Measurements from ENCODE around the gene LHX6. TPM values are rescaled to one million over a fixed set of nuclear protein-coding genes. Genes with fewer than 3 reads are reported as not detected.

The LHX6 gene
- total and polyA plus RNA-seq, 2 of the 13 experiments (the other 11 are each of a cell fraction or from before 2014, with no cell fraction given): 1.1 to 1.3 TPM

GRCh38 chr9:122186301-122186700, 42.5 kb downstream of the LHX6 start (continued):
- TF ChIP-seq HNF4G (IDR thresholded peaks at IDR 0.05; ENCODE audit: borderline replicate concordance, low read depth, low read length): peak; percentile 62; the same call in 1 of the 2 replicates
- no peak; the same call in 1 of the 2 replicates for TF ChIP-seq HNF4G (CRISPR knock-in tag; IDR thresholded peaks at IDR 0.05; ENCODE audit: borderline replicate concordance, low read depth)
- peak; percentile 27; the same call in 1 of the 2 replicates for TF ChIP-seq RARA (CRISPR knock-in tag; IDR thresholded peaks at IDR 0.05)
- no peak for TF ChIP-seq ZKSCAN8 (CRISPR knock-in tag; IDR thresholded peaks at IDR 0.05; ENCODE audit: borderline replicate concordance)
- TF ChIP-seq ZNF788 (CRISPR knock-in tag; IDR thresholded peaks at IDR 0.05; ENCODE audit: borderline replicate concordance): 0 out of 2 replicates have a peak, but pooled peaks have one; percentile 55
- TF ChIP-seq, protein P1, sequence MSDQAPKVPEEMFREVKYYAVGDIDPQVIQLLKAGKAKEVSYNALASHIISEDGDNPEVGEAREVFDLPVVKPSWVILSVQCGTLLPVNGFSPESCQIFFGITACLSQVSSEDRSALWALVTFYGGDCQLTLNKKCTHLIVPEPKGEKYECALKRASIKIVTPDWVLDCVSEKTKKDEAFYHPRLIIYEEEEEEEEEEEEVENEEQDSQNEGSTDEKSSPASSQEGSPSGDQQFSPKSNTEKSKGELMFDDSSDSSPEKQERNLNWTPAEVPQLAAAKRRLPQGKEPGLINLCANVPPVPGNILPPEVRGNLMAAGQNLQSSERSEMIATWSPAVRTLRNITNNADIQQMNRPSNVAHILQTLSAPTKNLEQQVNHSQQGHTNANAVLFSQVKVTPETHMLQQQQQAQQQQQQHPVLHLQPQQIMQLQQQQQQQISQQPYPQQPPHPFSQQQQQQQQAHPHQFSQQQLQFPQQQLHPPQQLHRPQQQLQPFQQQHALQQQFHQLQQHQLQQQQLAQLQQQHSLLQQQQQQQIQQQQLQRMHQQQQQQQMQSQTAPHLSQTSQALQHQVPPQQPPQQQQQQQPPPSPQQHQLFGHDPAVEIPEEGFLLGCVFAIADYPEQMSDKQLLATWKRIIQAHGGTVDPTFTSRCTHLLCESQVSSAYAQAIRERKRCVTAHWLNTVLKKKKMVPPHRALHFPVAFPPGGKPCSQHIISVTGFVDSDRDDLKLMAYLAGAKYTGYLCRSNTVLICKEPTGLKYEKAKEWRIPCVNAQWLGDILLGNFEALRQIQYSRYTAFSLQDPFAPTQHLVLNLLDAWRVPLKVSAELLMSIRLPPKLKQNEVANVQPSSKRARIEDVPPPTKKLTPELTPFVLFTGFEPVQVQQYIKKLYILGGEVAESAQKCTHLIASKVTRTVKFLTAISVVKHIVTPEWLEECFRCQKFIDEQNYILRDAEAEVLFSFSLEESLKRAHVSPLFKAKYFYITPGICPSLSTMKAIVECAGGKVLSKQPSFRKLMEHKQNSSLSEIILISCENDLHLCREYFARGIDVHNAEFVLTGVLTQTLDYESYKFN (CRISPR knock-in tag; conservative IDR thresholded peaks at IDR 0.05): peak; percentile 43
- TF ChIP-seq PHF21A (CRISPR knock-in tag; IDR thresholded peaks at IDR 0.05): peak; percentile 74
- TF ChIP-seq MTA1 (CRISPR knock-in tag; IDR thresholded peaks at IDR 0.05; ENCODE audit: borderline replicate concordance): no peak
- TF ChIP-seq SMC3 (IDR thresholded peaks at IDR 0.05; ENCODE audit: low read length): peak; percentile 57
- peak; percentile 27; the same call in 1 of the 2 replicates for TF ChIP-seq BCL6 (CRISPR knock-in tag; IDR thresholded peaks at IDR 0.05)
- TF ChIP-seq, protein P2, sequence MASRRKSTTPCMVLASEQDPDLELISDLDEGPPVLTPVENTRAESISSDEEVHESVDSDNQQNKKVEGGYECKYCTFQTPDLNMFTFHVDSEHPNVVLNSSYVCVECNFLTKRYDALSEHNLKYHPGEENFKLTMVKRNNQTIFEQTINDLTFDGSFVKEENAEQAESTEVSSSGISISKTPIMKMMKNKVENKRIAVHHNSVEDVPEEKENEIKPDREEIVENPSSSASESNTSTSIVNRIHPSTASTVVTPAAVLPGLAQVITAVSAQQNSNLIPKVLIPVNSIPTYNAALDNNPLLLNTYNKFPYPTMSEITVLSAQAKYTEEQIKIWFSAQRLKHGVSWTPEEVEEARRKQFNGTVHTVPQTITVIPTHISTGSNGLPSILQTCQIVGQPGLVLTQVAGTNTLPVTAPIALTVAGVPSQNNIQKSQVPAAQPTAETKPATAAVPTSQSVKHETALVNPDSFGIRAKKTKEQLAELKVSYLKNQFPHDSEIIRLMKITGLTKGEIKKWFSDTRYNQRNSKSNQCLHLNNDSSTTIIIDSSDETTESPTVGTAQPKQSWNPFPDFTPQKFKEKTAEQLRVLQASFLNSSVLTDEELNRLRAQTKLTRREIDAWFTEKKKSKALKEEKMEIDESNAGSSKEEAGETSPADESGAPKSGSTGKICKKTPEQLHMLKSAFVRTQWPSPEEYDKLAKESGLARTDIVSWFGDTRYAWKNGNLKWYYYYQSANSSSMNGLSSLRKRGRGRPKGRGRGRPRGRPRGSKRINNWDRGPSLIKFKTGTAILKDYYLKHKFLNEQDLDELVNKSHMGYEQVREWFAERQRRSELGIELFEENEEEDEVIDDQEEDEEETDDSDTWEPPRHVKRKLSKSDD (CRISPR knock-in tag; IDR thresholded peaks at IDR 0.05; ENCODE audit: low read depth): no peak
- no peak for TF ChIP-seq ZBTB20 (CRISPR knock-in tag; IDR thresholded peaks at IDR 0.05; ENCODE audit: borderline replicate concordance, low read depth)
- TF ChIP-seq ZFP36 (IDR thresholded peaks at IDR 0.05; ENCODE audit: borderline replicate concordance, low read depth, low read length, partially characterized antibody): no peak
- peak; percentile 58; the same call in 1 of the 2 replicates for TF ChIP-seq PPARG (CRISPR knock-in tag; conservative IDR thresholded peaks at IDR 0.05)
- TF ChIP-seq STAG1 (CRISPR knock-in tag; IDR thresholded peaks at IDR 0.05): peak; percentile 63
- TF ChIP-seq ARID3A (IDR thresholded peaks at IDR 0.05; ENCODE audit: low read depth, low read length): no peak
- TF ChIP-seq, protein P3, sequence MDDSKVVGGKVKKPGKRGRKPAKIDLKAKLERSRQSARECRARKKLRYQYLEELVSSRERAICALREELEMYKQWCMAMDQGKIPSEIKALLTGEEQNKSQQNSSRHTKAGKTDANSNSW (CRISPR knock-in tag; IDR thresholded peaks at IDR 0.05; ENCODE audit: borderline replicate concordance): no peak
- peak; percentile 32 for TF ChIP-seq TEAD3 (CRISPR knock-in tag; optimal IDR thresholded peaks at IDR 0.05; ENCODE audit: borderline replicate concordance)
- TF ChIP-seq ZNF784 (CRISPR knock-in tag; IDR thresholded peaks at IDR 0.05; ENCODE audit: borderline replicate concordance): 0 out of 2 replicates have a peak, but pooled peaks have one; percentile 42
- no peak for TF ChIP-seq KLF9 (CRISPR knock-in tag; IDR thresholded peaks at IDR 0.05; ENCODE audit: low read depth)
- TF ChIP-seq RAD21 (CRISPR knock-in tag; IDR thresholded peaks at IDR 0.05): peak; percentile 38; the same call in 1 of the 2 replicates
- TF ChIP-seq ZNF558 (CRISPR knock-in tag; IDR thresholded peaks at IDR 0.05; ENCODE audit: borderline replicate concordance): no peak

Measured in HepG2 (cell line).